HFFc6 (cell line): ENCODE results near the gene CCL8. TPM values are rescaled to one million over a fixed set of nuclear protein-coding genes. Genes with fewer than 3 reads are reported as not detected.

Source experiments
- DNase-seq: peaks from one replicate; pipeline ENCODE4 v3.0.0-alpha.2; 2018
- H3K27ac Mint-ChIP-seq: 2 replicates; pipeline ENCODE4 v1.8.0; 2020; ENCODE audit warnings: mild to moderate bottlenecking, mixed read lengths
- H3K27me3 Mint-ChIP-seq: 2 replicates; pipeline ENCODE4 v1.8.0; 2021; ENCODE audit warnings: mild to moderate bottlenecking, moderate library complexity, mixed read lengths; ENCODE audit not compliant: insufficient read depth
- H3K36me3 Mint-ChIP-seq: 2 replicates; pipeline ENCODE4 v1.8.0; 2021; ENCODE audit warnings: low read depth, mixed read lengths
- H3K4me1 Mint-ChIP-seq: 2 replicates; pipeline ENCODE4 v1.8.0; 2020; ENCODE audit warnings: low read depth, mixed read lengths
- H3K4me3 Mint-ChIP-seq: 2 replicates; pipeline ENCODE4 v1.8.0; 2020; ENCODE audit warnings: mild to moderate bottlenecking, moderate library complexity, mixed read lengths
- H3K9me3 Mint-ChIP-seq: 2 replicates; pipeline ENCODE4 v1.8.0; 2020; ENCODE audit warnings: mild to moderate bottlenecking, mixed read lengths
- total RNA-seq, 6 experiments: library from RNA; stranded (reverse); fragmentation: NEBNext Ultra II Directional; extraction: Animal tissue kit (Norgen Biotek cat#: 25700); gene quantifications; 2 replicates in 1 of 6; 3 replicates in 5 of 6; pipeline ENCODE4 v1.2.3, GENCODE V29; 2021
- TF ChIP-seq, protein P1 (sequence below): fragments of 200-600 bp; sonication (generic); IDR thresholded peaks from 2 replicates; pipeline ENCODE4 v1.5.0; 2021; ENCODE audit warnings: antibody characterized with exemption, mild to moderate bottlenecking

CCL8 gene
- total RNA-seq, 6 experiments from 2014 or later: not detected

DNA sequence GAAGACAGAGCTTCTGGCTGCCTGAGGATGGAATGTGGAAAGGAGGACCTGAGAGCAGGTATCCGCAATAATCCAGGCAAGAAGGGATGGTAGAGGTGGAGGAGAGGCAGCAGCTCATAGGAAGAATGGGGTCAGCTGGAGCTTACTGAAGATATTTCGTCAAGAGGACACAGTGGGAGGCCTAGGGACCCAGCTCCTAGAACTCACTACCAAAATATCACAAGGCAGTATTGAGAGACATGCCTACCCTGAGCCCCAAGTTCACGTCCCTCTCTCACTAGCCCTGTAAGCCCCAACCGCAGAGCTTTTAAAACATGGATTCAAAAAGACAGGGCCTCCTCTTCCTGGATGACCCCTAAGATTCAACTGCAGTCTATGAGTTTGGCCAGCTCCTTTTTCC, 14.2 kb upstream of the CCL8 start:
- Mint-ChIP-seq H3K27ac (no peak overlapping the region), H3K27me3 (peaks cover 3% of the 10 kb centered on the region; the same call in 1 of the 2 replicates), H3K9me3 (no peaks in the 10 kb centered on the region), H3K4me1 (peaks cover 51% of the 10 kb centered on the region), H3K36me3 (no peaks in the 10 kb centered on the region), H3K4me3 (no peak overlapping the region)
- DNase-seq: no peak
- TF ChIP-seq, protein P1, sequence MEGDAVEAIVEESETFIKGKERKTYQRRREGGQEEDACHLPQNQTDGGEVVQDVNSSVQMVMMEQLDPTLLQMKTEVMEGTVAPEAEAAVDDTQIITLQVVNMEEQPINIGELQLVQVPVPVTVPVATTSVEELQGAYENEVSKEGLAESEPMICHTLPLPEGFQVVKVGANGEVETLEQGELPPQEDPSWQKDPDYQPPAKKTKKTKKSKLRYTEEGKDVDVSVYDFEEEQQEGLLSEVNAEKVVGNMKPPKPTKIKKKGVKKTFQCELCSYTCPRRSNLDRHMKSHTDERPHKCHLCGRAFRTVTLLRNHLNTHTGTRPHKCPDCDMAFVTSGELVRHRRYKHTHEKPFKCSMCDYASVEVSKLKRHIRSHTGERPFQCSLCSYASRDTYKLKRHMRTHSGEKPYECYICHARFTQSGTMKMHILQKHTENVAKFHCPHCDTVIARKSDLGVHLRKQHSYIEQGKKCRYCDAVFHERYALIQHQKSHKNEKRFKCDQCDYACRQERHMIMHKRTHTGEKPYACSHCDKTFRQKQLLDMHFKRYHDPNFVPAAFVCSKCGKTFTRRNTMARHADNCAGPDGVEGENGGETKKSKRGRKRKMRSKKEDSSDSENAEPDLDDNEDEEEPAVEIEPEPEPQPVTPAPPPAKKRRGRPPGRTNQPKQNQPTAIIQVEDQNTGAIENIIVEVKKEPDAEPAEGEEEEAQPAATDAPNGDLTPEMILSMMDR: no peak

DNA sequence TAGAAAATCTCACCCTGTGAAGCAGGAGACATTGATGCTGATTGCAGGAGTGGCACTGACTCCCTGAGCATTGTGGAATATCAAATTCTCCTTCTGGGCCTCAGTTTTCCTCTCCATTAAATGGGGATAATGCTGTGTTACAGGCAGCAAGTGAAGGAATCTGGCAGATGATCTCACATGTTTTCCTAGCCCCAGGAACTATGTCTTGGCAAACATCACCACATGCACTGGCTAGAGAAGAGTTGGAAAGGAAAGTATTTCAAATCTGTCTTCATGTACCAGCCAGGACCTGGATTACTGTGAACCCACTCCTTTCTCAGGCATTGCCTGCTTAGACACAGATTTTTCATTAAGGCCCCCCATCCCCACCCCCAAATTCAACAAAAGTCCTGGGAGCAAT, 13.6 kb upstream of the CCL8 start:
- peaks cover 3% of the 10 kb centered on the region; the same call in 1 of the 2 replicates for H3K27me3 Mint-ChIP-seq
- H3K4me3 Mint-ChIP-seq: no peak overlapping the region
- peaks cover 46% of the 10 kb centered on the region for H3K4me1 Mint-ChIP-seq
- no peaks in the 10 kb centered on the region for H3K36me3 Mint-ChIP-seq
- TF ChIP-seq, protein P1: no peak
- no peaks in the 10 kb centered on the region for H3K9me3 Mint-ChIP-seq
- no peak overlapping the region for H3K27ac Mint-ChIP-seq
- no peak for DNase-seq

DNA sequence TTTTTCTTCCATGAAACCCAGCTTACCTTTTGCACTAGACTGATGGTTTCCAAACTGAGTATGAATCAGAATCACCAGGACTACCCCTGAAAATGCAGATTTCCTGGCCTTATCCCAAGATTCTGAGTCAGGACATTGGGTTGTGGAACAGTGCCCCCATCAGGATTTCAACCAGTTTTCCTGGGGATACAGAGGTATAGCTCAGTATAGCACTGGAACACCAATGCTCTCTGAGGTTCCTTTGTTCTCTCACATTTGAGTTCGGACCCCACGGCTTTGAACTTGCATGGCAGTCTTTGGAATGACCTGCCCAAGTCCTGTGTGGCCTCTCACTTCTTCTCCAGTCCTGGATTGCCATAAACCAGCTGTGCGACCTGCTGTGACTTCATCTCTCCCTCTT, 12.8 kb upstream of the CCL8 start:
- peaks cover 3% of the 10 kb centered on the region; the same call in 1 of the 2 replicates for H3K27me3 Mint-ChIP-seq
- no peaks in the 10 kb centered on the region for H3K9me3 Mint-ChIP-seq
- H3K4me3 Mint-ChIP-seq: no peak overlapping the region
- TF ChIP-seq, protein P1: peak; percentile 82
- peak; percentile 65 for DNase-seq
- H3K4me1 Mint-ChIP-seq: peaks cover 42% of the 10 kb centered on the region
- no peak overlapping the region for H3K27ac Mint-ChIP-seq
- no peaks in the 10 kb centered on the region for H3K36me3 Mint-ChIP-seq

DNA sequence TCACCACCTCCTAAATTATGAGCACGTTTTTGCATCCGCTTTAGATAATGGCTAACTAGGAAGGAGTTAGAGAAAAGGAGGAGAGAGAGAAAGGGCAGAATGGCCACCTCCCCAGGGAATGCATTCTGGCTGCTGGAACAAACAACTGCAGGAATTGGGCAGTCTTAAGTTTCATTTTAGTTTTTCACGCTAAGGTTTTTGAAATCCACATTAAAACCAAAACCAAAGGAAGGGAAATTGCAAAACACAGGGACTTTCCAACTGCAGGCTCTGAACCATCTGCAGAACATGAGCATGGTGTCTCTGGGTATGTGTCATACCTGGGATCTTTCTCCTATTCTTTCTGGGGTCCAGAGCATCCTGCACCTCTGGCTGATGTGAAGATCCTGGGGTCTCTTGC, 12.1 kb upstream of the CCL8 start:
- TF ChIP-seq, protein P1: no peak
- Mint-ChIP-seq H3K4me3 (no peak overlapping the region), H3K9me3 (no peaks in the 10 kb centered on the region), H3K27me3 (peaks cover 3% of the 10 kb centered on the region; the same call in 1 of the 2 replicates), H3K4me1 (peaks cover 42% of the 10 kb centered on the region), H3K27ac (no peak overlapping the region), H3K36me3 (no peaks in the 10 kb centered on the region)
- DNase-seq: no peak

DNA sequence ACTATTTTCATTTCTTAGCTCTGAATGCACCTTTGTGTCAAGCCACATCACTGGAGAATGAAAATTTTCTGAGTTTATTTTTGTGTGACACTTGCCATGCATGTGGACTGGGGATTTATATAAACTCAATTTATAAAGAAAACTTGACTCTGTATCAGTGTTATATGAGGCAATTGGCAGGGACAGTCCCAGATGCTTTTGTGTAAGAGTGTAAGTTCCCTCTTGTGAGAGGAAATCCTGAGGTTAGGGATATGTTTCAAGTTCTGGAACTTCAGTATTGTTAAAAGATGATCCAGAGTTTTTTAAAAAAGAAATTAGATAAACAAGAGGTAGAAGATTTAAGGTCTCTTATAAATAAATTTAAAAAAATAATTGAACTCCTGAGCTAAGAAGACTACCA, 10.9 kb upstream of the CCL8 start:
- Mint-ChIP-seq H3K27me3 (peaks cover 3% of the 10 kb centered on the region; the same call in 1 of the 2 replicates), H3K36me3 (no peaks in the 10 kb centered on the region), H3K27ac (no peak overlapping the region), H3K4me1 (peaks cover 44% of the 10 kb centered on the region), H3K9me3 (no peaks in the 10 kb centered on the region), H3K4me3 (no peak overlapping the region)
- DNase-seq: no peak
- TF ChIP-seq, protein P1: no peak

DNA sequence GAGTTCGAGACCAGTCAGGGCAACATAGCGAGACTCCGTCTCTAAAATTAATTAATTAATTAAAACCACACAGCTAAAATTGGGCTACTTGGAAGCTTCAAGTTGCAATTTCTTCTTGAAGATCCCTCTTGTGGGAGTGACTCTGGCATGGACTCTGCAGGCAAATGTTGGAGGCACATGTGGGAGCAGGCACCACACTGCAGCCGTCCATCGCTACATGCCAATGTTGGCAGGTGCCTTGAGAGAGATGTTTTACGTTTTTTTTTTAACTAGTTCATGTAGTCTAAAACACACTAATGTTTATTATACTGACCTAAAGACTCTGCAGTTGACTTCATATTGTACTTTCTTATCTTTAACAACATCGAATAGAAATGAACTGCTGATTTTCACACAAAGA, 7.9 kb upstream of the CCL8 start:
- Mint-ChIP-seq H3K9me3 (no peaks in the 10 kb centered on the region), H3K4me1 (peaks cover 48% of the 10 kb centered on the region), H3K36me3 (no peaks in the 10 kb centered on the region), H3K27me3 (peaks cover 2% of the 10 kb centered on the region; the same call in 1 of the 2 replicates), H3K4me3 (no peak overlapping the region), H3K27ac (no peak overlapping the region)
- TF ChIP-seq, protein P1: no peak
- DNase-seq: no peak
